HK-2 (cell line): ENCODE measurements around the gene SON.

ENCODE experiments used
- DNase-seq: peaks from one replicate; pipeline ENCODE4 v3.0.0-alpha.2; 2018; ENCODE audit not compliant: unreplicated experiment

Gene SON

DNA sequence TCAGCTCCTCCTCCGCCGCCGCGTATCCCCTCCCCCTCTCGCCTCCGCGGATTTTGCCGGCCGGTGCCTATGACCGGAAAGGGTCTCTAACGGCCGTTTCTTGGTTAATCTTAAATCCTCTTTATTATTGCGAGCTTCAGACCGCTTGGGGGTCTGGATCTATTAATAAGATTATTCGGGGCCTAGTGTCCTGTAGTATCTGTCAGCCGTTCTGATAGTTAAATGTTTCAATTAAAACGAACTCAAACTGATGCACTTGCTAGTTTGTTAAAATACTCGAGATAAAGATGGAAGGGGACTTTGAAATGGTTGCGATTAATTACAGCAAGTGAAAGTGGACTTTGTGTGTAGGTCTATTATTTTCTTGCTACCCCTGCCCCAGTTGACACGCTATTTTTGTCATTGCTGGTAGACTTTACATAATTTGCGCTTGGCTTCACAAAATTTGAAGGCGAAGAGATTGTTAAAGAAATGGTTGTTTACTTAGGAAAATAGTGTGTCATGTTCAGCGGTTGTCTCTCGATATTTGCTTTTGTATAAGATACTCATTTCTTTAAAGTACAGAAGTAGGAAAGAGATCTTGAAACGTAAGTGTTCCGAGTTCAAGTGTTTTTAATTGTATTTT is 779 bp downstream of the SON start:
- no peak for DNase-seq

DNA sequence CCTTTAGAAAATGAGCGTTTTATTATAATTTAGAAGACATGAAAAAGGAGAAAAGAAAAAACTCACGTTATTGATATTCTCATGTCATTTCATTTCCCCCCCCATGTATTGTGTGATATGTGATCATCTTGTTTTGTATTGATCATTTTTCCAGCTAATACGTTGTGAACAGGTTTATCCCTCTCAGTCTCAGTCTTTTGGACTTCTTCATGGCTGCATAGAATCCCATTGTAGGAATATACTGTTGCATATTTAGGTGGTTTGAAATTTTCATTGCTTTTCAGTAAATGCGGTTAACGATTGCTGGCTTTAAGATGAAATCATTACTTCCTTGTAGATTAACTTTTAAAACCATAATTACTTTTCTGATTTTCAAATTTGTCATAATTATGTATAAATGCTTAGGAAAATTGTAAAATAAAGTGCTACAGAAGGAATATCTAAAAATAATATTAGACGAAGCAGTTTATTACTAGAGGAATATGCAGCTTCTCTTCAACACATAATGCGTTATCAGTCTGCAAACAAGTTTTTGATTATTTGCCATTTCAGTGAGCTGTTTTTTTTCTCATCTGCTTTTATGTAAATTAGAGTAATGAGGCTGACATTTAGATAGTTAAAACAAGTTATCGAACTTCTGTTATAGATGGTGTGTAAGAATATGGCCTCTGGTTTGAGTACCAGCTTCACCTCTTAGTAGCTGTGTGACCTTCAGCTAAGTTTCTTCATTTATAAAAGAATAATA is 1.8 kb downstream of the SON start:
- DNase-seq, result no peak

DNA sequence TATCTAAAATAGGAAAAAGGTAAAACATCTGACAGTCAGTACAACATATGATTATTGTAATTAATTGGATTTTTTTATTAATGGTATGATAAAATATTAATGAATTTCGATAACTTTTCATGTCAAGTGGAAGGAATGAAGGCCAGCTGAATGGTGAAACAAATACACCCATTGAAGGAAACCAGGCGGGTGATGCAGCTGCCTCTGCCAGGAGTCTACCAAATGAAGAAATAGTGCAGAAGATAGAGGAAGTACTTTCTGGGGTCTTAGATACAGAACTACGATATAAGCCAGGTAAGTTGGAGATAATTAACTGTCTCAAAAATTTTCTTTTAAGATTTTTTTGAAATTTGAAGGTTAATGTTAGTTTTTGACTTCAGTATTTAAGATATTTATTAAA is 3.2 kb downstream of the SON start:
- DNase-seq, result no peak

- DNase-seq, result no peak
Measured at GRCh38 chr21:33549848-33550771, 7.3 kb downstream of the SON start.

- no peak for DNase-seq
Measured at GRCh38 chr21:33550772-33551660, 8.2 kb downstream of the SON start.

- DNase-seq, result no peak
Measured at GRCh38 chr21:33551664-33552063, 8.8 kb downstream of the SON start.

DNA sequence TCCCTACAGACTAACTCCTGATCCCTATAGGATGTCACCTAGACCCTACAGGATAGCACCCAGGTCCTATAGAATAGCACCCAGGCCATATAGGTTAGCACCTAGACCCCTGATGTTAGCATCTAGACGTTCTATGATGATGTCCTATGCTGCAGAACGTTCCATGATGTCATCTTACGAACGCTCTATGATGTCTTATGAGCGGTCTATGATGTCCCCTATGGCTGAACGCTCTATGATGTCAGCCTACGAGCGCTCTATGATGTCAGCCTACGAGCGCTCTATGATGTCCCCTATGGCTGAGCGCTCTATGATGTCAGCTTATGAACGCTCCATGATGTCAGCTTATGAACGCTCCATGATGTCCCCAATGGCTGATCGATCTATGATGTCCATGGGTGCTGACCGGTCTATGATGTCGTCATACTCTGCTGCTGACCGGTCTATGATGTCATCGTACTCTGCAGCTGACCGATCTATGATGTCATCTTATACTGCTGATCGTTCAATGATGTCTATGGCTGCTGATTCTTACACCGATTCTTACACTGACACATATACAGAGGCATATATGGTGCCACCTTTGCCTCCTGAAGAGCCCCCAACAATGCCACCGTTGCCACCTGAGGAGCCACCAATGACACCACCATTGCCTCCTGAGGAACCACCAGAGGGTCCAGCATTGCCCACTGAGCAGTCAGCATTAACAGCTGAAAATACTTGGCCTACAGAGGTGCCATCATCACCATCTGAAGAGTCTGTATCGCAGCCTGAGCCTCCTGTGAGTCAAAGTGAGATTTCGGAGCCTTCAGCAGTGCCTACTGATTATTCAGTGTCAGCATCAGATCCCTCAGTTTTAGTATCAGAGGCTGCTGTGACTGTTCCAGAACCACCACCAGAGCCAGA is 9.5 kb downstream of the SON start:
- no peak for DNase-seq

DNA sequence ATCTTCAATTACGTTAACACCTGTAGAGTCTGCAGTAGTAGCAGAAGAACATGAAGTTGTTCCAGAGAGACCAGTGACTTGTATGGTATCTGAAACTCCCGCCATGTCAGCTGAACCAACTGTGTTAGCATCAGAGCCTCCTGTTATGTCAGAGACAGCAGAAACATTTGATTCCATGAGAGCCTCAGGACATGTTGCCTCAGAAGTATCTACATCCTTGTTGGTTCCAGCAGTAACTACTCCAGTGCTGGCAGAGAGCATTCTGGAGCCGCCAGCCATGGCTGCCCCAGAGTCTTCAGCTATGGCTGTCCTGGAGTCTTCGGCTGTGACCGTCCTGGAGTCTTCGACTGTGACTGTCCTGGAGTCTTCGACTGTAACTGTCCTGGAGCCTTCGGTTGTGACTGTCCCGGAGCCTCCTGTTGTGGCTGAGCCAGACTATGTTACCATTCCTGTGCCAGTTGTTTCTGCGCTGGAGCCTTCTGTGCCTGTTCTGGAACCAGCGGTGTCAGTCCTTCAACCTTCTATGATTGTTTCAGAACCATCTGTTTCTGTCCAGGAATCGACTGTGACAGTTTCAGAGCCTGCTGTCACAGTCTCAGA is 10.3 kb downstream of the SON start:
- DNase-seq, result no peak

DNA sequence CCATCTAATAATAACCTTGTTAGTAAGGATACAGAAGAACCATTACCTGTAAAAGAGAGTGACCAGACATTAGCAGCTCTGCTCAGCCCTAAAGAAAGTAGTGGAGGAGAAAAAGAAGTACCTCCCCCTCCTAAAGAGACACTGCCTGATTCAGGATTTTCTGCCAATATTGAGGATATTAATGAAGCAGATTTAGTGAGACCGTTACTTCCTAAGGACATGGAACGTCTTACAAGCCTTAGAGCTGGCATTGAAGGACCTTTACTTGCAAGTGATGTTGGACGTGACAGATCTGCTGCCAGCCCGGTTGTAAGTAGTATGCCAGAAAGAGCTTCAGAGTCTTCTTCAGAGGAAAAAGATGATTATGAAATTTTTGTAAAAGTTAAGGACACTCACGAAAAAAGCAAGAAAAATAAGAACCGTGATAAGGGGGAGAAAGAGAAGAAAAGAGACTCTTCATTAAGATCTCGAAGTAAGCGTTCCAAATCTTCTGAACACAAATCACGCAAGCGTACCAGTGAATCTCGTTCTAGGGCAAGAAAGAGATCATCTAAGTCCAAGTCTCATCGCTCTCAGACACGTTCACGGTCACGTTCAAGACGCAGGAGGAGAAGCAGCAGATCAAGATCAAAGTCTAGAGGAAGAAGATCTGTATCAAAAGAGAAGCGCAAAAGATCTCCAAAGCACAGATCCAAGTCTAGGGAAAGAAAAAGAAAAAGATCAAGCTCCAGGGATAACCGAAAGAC is 11.6 kb downstream of the SON start:
- DNase-seq, result no peak

DNA sequence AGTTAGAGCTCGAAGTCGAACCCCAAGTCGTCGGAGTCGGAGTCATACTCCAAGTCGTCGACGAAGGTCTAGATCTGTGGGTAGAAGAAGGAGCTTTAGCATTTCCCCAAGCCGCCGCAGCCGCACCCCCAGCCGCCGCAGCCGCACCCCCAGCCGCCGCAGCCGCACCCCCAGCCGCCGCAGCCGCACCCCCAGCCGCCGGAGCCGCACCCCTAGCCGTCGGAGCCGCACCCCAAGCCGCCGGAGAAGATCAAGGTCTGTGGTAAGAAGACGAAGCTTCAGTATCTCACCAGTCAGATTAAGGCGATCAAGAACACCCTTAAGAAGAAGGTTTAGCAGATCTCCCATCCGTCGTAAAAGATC is 12.1 kb downstream of the SON start:
- no peak for DNase-seq

DNA sequence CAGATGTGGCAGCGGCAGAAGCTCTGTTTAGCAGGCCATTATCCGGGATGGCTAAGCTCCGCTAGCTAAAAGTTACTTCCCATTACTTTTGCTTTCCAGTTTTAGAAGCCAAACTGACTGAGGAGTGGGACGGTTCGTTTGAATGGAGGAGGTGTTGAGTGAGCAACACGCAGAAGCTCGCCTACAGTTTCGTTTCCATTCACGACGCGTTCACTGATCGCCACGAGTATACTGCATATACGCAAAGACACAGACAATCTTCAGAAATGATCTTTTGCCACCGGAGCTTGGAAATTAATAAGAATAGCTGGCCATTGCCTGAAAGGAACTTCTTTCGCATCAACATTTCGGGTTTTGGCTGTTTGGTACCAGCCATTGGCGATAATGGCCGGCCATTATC is 14.6 kb downstream of the SON start:
- no peak for DNase-seq

DNA sequence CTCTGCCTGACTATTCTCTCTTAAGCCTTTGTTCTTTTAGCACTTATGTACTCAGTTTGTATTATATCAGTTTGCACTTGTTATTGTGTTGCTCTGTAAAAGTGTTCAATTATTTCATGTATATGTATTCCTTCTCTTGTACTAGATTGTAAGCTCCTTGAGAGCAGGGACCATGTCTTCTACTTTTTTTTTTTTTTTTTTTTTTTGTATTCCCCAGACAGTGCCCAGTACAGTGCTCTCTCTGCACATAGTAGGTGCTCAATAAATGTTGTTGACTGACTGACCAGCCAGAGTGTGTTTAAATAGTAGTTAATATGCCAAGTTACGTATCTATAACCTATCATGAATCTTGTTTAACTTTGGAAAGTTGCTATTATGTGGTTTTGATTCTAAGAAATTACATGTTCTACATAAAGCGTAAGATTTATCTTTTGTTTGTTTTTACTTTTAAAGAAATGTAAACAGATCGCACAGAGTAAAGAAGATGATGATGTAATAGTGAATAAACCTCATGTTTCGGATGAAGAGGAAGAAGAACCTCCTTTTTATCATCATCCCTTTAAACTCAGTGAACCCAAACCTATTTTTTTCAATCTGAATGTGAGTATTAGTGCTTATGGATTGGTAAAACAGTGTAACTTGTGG is 16.1 kb downstream of the SON start:
- DNase-seq, result no peak

DNA sequence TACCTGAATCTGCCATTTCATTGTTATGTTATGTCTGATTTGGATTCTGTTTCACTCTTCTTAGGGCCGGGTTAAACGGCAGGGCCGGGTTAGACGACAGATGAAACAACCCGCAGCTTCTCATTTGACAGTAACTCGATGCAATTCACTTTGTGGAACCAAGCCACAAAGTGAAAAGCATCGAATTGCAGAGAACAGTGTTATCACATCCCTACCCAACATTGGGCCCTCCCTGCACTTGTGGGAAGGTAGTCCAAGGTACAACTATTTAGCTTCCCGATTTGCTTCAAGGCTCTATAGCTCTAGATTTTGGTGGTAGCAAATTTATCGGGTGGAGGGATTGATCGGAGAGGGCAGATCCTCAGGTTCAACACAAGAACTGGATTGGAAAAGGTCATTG is 17.0 kb downstream of the SON start:
- DNase-seq, result no peak

DNA sequence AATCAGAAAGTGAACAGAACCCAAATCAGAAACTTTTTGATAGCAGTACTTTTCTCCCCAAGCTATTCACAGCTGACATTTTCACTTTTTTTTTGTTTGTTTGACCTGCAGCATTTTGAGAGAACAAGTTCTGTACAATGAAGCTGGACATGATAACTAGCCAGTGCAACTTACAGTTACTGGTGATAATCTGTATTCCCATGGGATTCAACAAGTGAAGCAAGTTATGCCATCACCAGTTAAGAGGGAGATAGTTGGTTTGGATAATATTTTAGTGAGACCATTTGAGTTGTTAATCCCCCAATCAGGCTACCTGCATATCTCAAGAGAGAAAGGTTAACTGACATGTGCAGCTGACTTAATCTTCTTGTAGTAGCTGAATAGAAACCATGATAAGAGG is 18.1 kb downstream of the SON start:
- DNase-seq, result no peak

DNA sequence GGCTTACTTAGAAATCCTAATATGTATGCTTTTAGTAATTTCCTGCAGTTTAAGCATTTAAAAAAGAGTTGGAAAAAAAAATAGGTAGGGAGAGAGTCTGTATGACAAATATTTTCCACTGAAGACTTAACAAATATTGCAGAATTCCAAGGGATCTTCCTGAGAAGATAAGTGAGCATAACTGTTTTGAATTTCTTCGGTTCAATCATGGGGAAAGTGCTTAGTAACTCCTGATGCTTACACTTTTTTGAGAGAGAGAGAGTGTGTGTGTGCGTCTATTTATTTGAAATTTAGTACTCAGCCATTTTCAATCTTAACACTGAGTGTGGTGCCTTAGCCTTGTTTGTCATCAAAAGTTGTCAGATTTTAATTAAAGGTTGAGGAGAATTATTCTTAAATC is 18.5 kb downstream of the SON start:
- no peak for DNase-seq

GRCh38 chr21:33562389-33562788 is 19.6 kb downstream of the SON start:
- no peak for DNase-seq

DNA sequence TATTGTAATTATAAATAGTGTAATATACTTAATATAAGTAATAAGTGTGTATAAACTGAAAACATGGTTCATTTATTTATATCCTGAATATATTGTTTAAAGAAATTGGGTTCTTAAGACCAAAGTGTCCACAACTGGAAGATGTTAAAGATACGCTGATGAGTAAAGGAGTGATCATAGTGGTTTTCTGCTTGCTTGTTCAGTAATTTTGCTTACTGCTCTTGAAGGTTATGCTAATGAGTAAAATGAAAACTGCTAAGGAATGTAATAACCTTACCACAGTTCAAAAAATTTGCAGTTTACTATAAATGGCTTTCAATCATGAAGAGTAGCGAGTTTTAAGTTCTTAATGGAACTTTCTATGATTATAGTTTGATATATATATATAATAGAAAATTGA is 23.7 kb downstream of the SON start:
- no peak for DNase-seq

GRCh38 chr21:33567914-33568313 is 25.1 kb downstream of the SON start:
- DNase-seq, result no peak

DNA sequence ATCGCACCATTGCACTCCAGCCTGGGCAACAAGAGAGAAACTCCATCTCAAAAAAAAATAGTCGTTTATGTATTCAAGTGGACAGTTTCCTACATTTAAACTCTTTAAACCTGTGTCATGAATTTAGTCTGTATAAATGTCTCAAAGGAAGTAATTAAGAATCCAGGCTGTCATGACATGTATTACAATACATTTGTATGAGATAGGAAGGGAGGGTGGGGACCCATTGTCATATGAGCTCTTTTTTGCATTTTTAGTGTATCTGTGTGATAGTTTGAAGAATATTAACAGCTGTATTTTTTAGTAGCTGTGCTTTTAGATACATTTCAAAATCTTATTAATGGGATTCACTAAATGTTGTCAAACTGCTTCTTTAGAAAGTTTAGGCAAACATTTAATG is 25.6 kb downstream of the SON start:
- no peak for DNase-seq
